ENCODE measurements around the gene PAAF1.

DNA sequence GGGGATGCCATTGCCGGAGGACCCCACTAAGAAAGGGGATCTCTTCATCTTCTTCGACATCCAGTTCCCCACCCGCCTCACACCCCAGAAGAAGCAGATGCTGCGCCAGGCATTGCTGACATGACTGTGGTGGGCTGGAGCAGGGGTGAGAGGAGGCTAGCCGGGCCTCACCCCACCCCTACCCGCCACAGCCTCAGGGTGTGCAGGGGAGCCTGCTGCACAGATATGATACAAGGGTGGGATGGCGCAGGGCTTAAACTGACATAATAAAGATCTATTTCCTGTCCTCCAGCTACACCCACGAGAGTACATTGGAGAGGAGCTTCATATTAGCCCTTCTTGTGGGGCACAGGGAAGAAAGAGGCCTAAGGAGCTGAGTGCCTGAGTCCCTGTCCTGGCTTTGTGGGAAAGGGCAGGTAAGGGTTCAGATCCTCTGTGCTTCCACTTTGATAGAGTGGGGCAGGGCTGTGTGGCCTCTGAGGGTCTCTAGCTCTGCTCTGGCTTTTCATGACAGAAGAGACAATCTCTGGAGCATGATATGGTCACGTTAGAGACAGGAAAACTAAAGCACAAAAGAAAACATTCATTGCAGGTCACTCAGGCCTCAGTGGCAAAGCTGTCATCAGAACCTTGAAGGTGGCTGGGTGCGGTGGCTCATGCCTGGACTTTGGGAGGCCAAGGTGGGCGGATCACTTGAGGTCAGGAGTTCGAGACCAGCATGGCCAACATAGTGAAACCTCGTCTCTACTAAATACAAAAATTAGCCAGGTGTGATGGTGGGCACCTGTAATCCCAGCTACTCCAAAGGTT is 93.4 kb downstream of the PAAF1 start:
- TF ChIP-seq, protein P1, sequence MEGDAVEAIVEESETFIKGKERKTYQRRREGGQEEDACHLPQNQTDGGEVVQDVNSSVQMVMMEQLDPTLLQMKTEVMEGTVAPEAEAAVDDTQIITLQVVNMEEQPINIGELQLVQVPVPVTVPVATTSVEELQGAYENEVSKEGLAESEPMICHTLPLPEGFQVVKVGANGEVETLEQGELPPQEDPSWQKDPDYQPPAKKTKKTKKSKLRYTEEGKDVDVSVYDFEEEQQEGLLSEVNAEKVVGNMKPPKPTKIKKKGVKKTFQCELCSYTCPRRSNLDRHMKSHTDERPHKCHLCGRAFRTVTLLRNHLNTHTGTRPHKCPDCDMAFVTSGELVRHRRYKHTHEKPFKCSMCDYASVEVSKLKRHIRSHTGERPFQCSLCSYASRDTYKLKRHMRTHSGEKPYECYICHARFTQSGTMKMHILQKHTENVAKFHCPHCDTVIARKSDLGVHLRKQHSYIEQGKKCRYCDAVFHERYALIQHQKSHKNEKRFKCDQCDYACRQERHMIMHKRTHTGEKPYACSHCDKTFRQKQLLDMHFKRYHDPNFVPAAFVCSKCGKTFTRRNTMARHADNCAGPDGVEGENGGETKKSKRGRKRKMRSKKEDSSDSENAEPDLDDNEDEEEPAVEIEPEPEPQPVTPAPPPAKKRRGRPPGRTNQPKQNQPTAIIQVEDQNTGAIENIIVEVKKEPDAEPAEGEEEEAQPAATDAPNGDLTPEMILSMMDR (IDR thresholded peaks at IDR 0.05) = no peak
- no peak for TF ChIP-seq POLR2AphosphoS5 (IDR thresholded peaks at IDR 0.05)

Data from sigmoid colon (tissue), 4 donors.